ENCODE results near the gene WASF2. TPM values are rescaled to one million over a fixed set of nuclear protein-coding genes. Genes with fewer than 3 reads are reported as not detected.

The WASF2 gene
- polyA plus RNA-seq, 1 donor from 2014 or later, result 2.5 TPM

- H3K9ac ChIP-seq (ENCODE audit: low read length), result no peak overlapping the region
- no peaks in the 10 kb centered on the region for H3K27me3 ChIP-seq (ENCODE audit: insufficient read depth, low read depth, low read length)
- no peaks in the 10 kb centered on the region for H3K9me3 ChIP-seq (ENCODE audit: low read length)
- no peak overlapping the region for H3K4me2 ChIP-seq (ENCODE audit: low read length)
- H3F3A ChIP-seq (ENCODE audit: insufficient read depth, low read length, poor library complexity, severe bottlenecking), result no peaks in the 10 kb centered on the region
- H2AFZ ChIP-seq (ENCODE audit: low read depth, low read length), result no peak overlapping the region
- no peaks in the 10 kb centered on the region for H3K36me3 ChIP-seq (ENCODE audit: insufficient read depth, low read length)
- H4K20me1 ChIP-seq (ENCODE audit: insufficient read depth), result no peaks in the 10 kb centered on the region
- no peak overlapping the region for H3K4me3 ChIP-seq (ENCODE audit: low read length)
- TF ChIP-seq EZH2 (IDR thresholded peaks at IDR 0.05; ENCODE audit: borderline replicate concordance, insufficient read depth, low read length, poor library complexity, severe bottlenecking), result no peak
- TF ChIP-seq TAF1 (IDR thresholded peaks at IDR 0.05; ENCODE audit: low read depth), result no peak
- no peak for TF ChIP-seq MXI1 (conservative IDR thresholded peaks at IDR 0.05; ENCODE audit: poor library complexity, severe bottlenecking)
- no peak for TF ChIP-seq CTCF (IDR thresholded peaks at IDR 0.05; ENCODE audit: poor library complexity, severe bottlenecking)
- TF ChIP-seq REST (IDR thresholded peaks at IDR 0.05; ENCODE audit: borderline replicate concordance), result no peak
- no peaks in the 10 kb centered on the region for H3K9me2 ChIP-seq (ENCODE audit: insufficient read depth, low read length)
- H3K79me2 ChIP-seq (replicated peaks; ENCODE audit: insufficient read depth, low read length), result no peaks in the 10 kb centered on the region
- no peak overlapping the region for H3K27ac ChIP-seq (ENCODE audit: low read length)
Observed at GRCh38 chr1:27513958-27514357, 24.0 kb upstream of the WASF2 start.

- no peak overlapping the region for H3K9ac ChIP-seq (ENCODE audit: low read length)
- H3K27ac ChIP-seq (ENCODE audit: low read length), result no peak overlapping the region
- H3K79me2 ChIP-seq (replicated peaks; ENCODE audit: insufficient read depth, low read length), result no peaks in the 10 kb centered on the region
- no peak overlapping the region for H3K4me2 ChIP-seq (ENCODE audit: low read length)
- H3F3A ChIP-seq (ENCODE audit: insufficient read depth, low read length, poor library complexity, severe bottlenecking), result no peaks in the 10 kb centered on the region
- H3K9me3 ChIP-seq (ENCODE audit: low read length), result no peaks in the 10 kb centered on the region
- H3K36me3 ChIP-seq (ENCODE audit: insufficient read depth, low read length), result no peaks in the 10 kb centered on the region
- TF ChIP-seq EZH2 (IDR thresholded peaks at IDR 0.05; ENCODE audit: borderline replicate concordance, insufficient read depth, low read length, poor library complexity, severe bottlenecking), result no peak
- H3K9me2 ChIP-seq (ENCODE audit: insufficient read depth, low read length), result no peaks in the 10 kb centered on the region
- no peaks in the 10 kb centered on the region for H3K27me3 ChIP-seq (ENCODE audit: insufficient read depth, low read depth, low read length)
- no peaks in the 10 kb centered on the region for H4K20me1 ChIP-seq (ENCODE audit: insufficient read depth)
- H2AFZ ChIP-seq (ENCODE audit: low read depth, low read length), result no peak overlapping the region
- H3K4me3 ChIP-seq (ENCODE audit: low read length), result no peak overlapping the region
Observed at GRCh38 chr1:27513528-27513927, 23.6 kb upstream of the WASF2 start.

- Histone ChIP-seq H3K9ac (ENCODE audit: low read length) (no peak overlapping the region), H3K79me2 (replicated peaks; ENCODE audit: insufficient read depth, low read length) (no peaks in the 10 kb centered on the region), H3K9me3 (ENCODE audit: low read length) (no peaks in the 10 kb centered on the region), H3K4me3 (ENCODE audit: low read length) (no peak overlapping the region), H3K9me2 (ENCODE audit: insufficient read depth, low read length) (no peaks in the 10 kb centered on the region), H3K27ac (ENCODE audit: low read length) (no peak overlapping the region), H2AFZ (ENCODE audit: low read depth, low read length) (no peak overlapping the region), H3K27me3 (ENCODE audit: insufficient read depth, low read depth, low read length) (no peaks in the 10 kb centered on the region), H3K36me3 (ENCODE audit: insufficient read depth, low read length) (no peaks in the 10 kb centered on the region), H3K4me2 (ENCODE audit: low read length) (no peak overlapping the region), H4K20me1 (ENCODE audit: insufficient read depth) (no peaks in the 10 kb centered on the region), H3F3A (ENCODE audit: insufficient read depth, low read length, poor library complexity, severe bottlenecking) (no peaks in the 10 kb centered on the region)
- TF ChIP-seq MXI1 (conservative IDR thresholded peaks at IDR 0.05; ENCODE audit: poor library complexity, severe bottlenecking) (no peak), CTCF (IDR thresholded peaks at IDR 0.05; ENCODE audit: poor library complexity, severe bottlenecking) (no peak), POLR2AphosphoS5 (IDR thresholded peaks at IDR 0.05) (no peak), SMC3 (conservative IDR thresholded peaks at IDR 0.05; ENCODE audit: poor library complexity) (no peak), RAD21 (conservative IDR thresholded peaks at IDR 0.05) (no peak), TAF1 (IDR thresholded peaks at IDR 0.05; ENCODE audit: low read depth) (no peak), REST (IDR thresholded peaks at IDR 0.05; ENCODE audit: borderline replicate concordance) (no peak), EP300 (conservative IDR thresholded peaks at IDR 0.05; ENCODE audit: poor library complexity, severe bottlenecking) (no peak)
Observed at GRCh38 chr1:27509127-27510080, 19.4 kb upstream of the WASF2 start.
